ENCODE results near the gene SNTG2. TPM values are rescaled to one million over a fixed set of nuclear protein-coding genes. Genes with fewer than 3 reads are reported as not detected.
A peak's percentile ranks its signal among the peaks of the same experiment; 100 is the strongest.

The SNTG2 gene
- total and polyA plus RNA-seq, 4 donors: 1.5 to 4.2 (median 1.9) TPM

- Histone ChIP-seq H3K27me3 (ENCODE audit: control insufficient read depth, insufficient read depth, low read length) (no peaks in the 10 kb centered on the region), H3K36me3 (ENCODE audit: control insufficient read depth, insufficient read depth, low read length) (no peaks in the 10 kb centered on the region), H3K4me1 (ENCODE audit: control insufficient read depth, insufficient read depth, low read length) (no peaks in the 10 kb centered on the region), H3K4me3 (ENCODE audit: low read depth, low read length) (no peak overlapping the region), H3K27ac (ENCODE audit: low read depth, low read length) (no peak overlapping the region), H3K9me3 (ENCODE audit: control insufficient read depth, insufficient read depth, low read length) (no peaks in the 10 kb centered on the region)
- DNase-seq (ENCODE audit: low read depth in 4 of 6, low spot score in 6 of 6): no peak
- WGBS (ENCODE audit: insufficient coverage): 91% methylated on average over 12 of the region's 13 CpGs
These were observed 344.3 kb downstream of the SNTG2 start for GRCh38 chr2:1294900-1295299.

GRCh38 chr2:1295740-1296139 is 345.1 kb downstream of the SNTG2 start:
- Histone ChIP-seq H3K27me3 (ENCODE audit: control insufficient read depth, insufficient read depth, low read length) (no peaks in the 10 kb centered on the region), H3K4me1 (ENCODE audit: control insufficient read depth, insufficient read depth, low read length) (no peaks in the 10 kb centered on the region), H3K9me3 (ENCODE audit: control insufficient read depth, insufficient read depth, low read length) (no peaks in the 10 kb centered on the region), H3K4me3 (ENCODE audit: low read depth, low read length) (no peak overlapping the region), H3K36me3 (ENCODE audit: control insufficient read depth, insufficient read depth, low read length) (no peaks in the 10 kb centered on the region), H3K27ac (ENCODE audit: low read depth, low read length) (no peak overlapping the region)
- WGBS (ENCODE audit: insufficient coverage): 97% methylated on average over 8 of the region's 9 CpGs
- no peak for DNase-seq (ENCODE audit: low read depth in 4 of 6, low spot score in 6 of 6)

GRCh38 chr2:1297372-1298159 is 346.9 kb downstream of the SNTG2 start:
- no peaks in the 10 kb centered on the region for H3K9me3 ChIP-seq (ENCODE audit: control insufficient read depth, insufficient read depth, low read length)

GRCh38 chr2:1299043-1299442 is 348.4 kb downstream of the SNTG2 start:
- DNase-seq (ENCODE audit: low read depth in 4 of 6, low spot score in 6 of 6): no peak
- WGBS (ENCODE audit: insufficient coverage): 83% methylated on average over 6 of the region's 6 CpGs
- no peaks in the 10 kb centered on the region for H3K9me3 ChIP-seq (ENCODE audit: control insufficient read depth, insufficient read depth, low read length)
- no peaks in the 10 kb centered on the region for H3K27me3 ChIP-seq (ENCODE audit: control insufficient read depth, insufficient read depth, low read length)
- no peaks in the 10 kb centered on the region for H3K4me1 ChIP-seq (ENCODE audit: control insufficient read depth, insufficient read depth, low read length)
- H3K4me3 ChIP-seq (ENCODE audit: low read depth, low read length): no peak overlapping the region
- H3K27ac ChIP-seq (ENCODE audit: low read depth, low read length): no peak overlapping the region
- no peaks in the 10 kb centered on the region for H3K36me3 ChIP-seq (ENCODE audit: control insufficient read depth, insufficient read depth, low read length)

More at GRCh38 chr2:1297372-1298159, 346.9 kb downstream of the SNTG2 start:
- H3K27me3 ChIP-seq (ENCODE audit: control insufficient read depth, insufficient read depth, low read length): no peaks in the 10 kb centered on the region
- no peaks in the 10 kb centered on the region for H3K36me3 ChIP-seq (ENCODE audit: control insufficient read depth, insufficient read depth, low read length)
- DNase-seq (ENCODE audit: low read depth in 4 of 6, low spot score in 6 of 6): no peak
- 91% methylated on average over 12 of the region's 17 CpGs for WGBS (ENCODE audit: insufficient coverage)
- no peak overlapping the region for H3K4me3 ChIP-seq (ENCODE audit: low read depth, low read length)
- no peak overlapping the region for H3K27ac ChIP-seq (ENCODE audit: low read depth, low read length)
- no peaks in the 10 kb centered on the region for H3K4me1 ChIP-seq (ENCODE audit: control insufficient read depth, insufficient read depth, low read length)

GRCh38 chr2:1300284-1300683 is 349.6 kb downstream of the SNTG2 start:
- no peak for DNase-seq (ENCODE audit: low read depth in 4 of 6, low spot score in 6 of 6)
- Histone ChIP-seq H3K9me3 (ENCODE audit: control insufficient read depth, insufficient read depth, low read length) (no peaks in the 10 kb centered on the region), H3K36me3 (ENCODE audit: control insufficient read depth, insufficient read depth, low read length) (no peaks in the 10 kb centered on the region), H3K4me1 (ENCODE audit: control insufficient read depth, insufficient read depth, low read length) (no peaks in the 10 kb centered on the region), H3K27ac (ENCODE audit: low read depth, low read length) (no peak overlapping the region), H3K4me3 (ENCODE audit: low read depth, low read length) (no peak overlapping the region), H3K27me3 (ENCODE audit: control insufficient read depth, insufficient read depth, low read length) (no peaks in the 10 kb centered on the region)
- 90% methylated on average over 7 of the region's 9 CpGs for WGBS (ENCODE audit: insufficient coverage)

- Histone ChIP-seq H3K4me1 (ENCODE audit: control insufficient read depth, insufficient read depth, low read length) (no peaks in the 10 kb centered on the region), H3K4me3 (ENCODE audit: low read depth, low read length) (no peak overlapping the region), H3K36me3 (ENCODE audit: control insufficient read depth, insufficient read depth, low read length) (no peaks in the 10 kb centered on the region), H3K27ac (ENCODE audit: low read depth, low read length) (no peak overlapping the region), H3K9me3 (ENCODE audit: control insufficient read depth, insufficient read depth, low read length) (no peaks in the 10 kb centered on the region), H3K27me3 (ENCODE audit: control insufficient read depth, insufficient read depth, low read length) (no peaks in the 10 kb centered on the region)
- WGBS (ENCODE audit: insufficient coverage): 100% methylated on average over 1 of the region's 5 CpGs
- no peak for DNase-seq (ENCODE audit: low read depth in 4 of 6, low spot score in 6 of 6)
These were observed 350.4 kb downstream of the SNTG2 start for GRCh38 chr2:1301056-1301455.

- Histone ChIP-seq H3K36me3 (ENCODE audit: control insufficient read depth, insufficient read depth, low read length) (no peaks in the 10 kb centered on the region), H3K4me3 (ENCODE audit: low read depth, low read length) (no peak overlapping the region), H3K9me3 (ENCODE audit: control insufficient read depth, insufficient read depth, low read length) (no peaks in the 10 kb centered on the region), H3K27me3 (ENCODE audit: control insufficient read depth, insufficient read depth, low read length) (no peaks in the 10 kb centered on the region), H3K27ac (ENCODE audit: low read depth, low read length) (no peak overlapping the region), H3K4me1 (ENCODE audit: control insufficient read depth, insufficient read depth, low read length) (peaks cover 3% of the 10 kb centered on the region)
- WGBS (ENCODE audit: insufficient coverage): no CpG with 5 or more reads among the region's 4 CpGs
- DNase-seq (ENCODE audit: low read depth in 4 of 6, low spot score in 6 of 6): peak in 1 of 6 donors; percentile 57
These were observed 354.8 kb downstream of the SNTG2 start for GRCh38 chr2:1305342-1306013.

- peak in 1 of 6 donors; percentile 18 for DNase-seq (ENCODE audit: low read depth in 4 of 6, low spot score in 6 of 6)
- H3K27ac ChIP-seq (ENCODE audit: low read depth, low read length): no peak overlapping the region
- no peaks in the 10 kb centered on the region for H3K36me3 ChIP-seq (ENCODE audit: control insufficient read depth, insufficient read depth, low read length)
- no peak overlapping the region for H3K4me3 ChIP-seq (ENCODE audit: low read depth, low read length)
- H3K27me3 ChIP-seq (ENCODE audit: control insufficient read depth, insufficient read depth, low read length): no peaks in the 10 kb centered on the region
- H3K4me1 ChIP-seq (ENCODE audit: control insufficient read depth, insufficient read depth, low read length): peaks cover 7% of the 10 kb centered on the region
- 51% methylated on average over 8 of the region's 13 CpGs for WGBS (ENCODE audit: insufficient coverage)
- H3K9me3 ChIP-seq (ENCODE audit: control insufficient read depth, insufficient read depth, low read length): no peaks in the 10 kb centered on the region
These were observed 355.5 kb downstream of the SNTG2 start for GRCh38 chr2:1306014-1306686.

- 89% methylated on average over 16 of the region's 17 CpGs for WGBS (ENCODE audit: insufficient coverage)
- Histone ChIP-seq H3K4me1 (ENCODE audit: control insufficient read depth, insufficient read depth, low read length) (peaks cover 7% of the 10 kb centered on the region), H3K9me3 (ENCODE audit: control insufficient read depth, insufficient read depth, low read length) (no peaks in the 10 kb centered on the region), H3K36me3 (ENCODE audit: control insufficient read depth, insufficient read depth, low read length) (no peaks in the 10 kb centered on the region), H3K4me3 (ENCODE audit: low read depth, low read length) (no peak overlapping the region), H3K27me3 (ENCODE audit: control insufficient read depth, insufficient read depth, low read length) (no peaks in the 10 kb centered on the region), H3K27ac (ENCODE audit: low read depth, low read length) (no peak overlapping the region)
- no peak for DNase-seq (ENCODE audit: low read depth in 4 of 6, low spot score in 6 of 6)
These were observed 356.3 kb downstream of the SNTG2 start for GRCh38 chr2:1306687-1307516.

Measured in spinal cord (tissue), 10 donors.